ENCODE data around the gene AHNAK2.

AHNAK2 gene

DNA sequence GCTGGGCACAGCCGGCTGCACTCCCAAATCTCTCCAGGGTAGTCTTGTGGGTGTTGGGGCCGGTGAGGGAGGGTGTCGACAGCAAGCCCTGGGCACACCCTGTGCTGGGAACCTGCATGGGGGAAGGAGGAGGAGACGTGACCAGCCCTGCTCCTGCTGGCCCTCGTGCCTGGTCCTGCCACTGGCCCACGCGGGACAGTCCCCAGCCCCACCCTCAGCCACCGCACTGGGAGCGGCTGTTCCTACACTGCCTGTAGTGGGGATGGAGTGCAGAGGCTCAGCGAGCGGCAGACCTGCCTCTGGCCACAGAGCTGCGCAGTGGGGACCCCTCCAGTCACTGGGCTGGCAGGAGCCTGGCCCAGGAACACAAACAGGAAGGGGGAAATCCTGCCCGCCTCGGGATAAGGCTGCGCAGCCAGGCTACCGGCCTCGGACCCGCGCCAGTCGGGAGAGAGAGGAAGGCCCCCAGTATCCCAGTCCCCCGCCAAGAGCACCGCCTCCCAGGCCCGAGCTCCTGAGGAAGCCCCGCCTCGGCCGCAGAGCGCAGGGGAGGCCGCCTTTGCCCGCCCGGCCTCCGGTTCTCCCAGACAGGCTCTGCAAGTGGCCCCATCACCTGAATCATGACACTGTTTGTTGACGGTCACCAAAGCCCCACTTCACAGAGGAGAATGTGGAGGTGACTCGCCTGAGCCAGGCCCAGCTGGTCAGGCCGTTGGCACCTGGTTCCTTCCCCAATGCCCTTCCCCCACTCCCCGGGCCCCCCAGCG is 10.6 kb downstream of the AHNAK2 start:
- TF ChIP-seq, protein P1, sequence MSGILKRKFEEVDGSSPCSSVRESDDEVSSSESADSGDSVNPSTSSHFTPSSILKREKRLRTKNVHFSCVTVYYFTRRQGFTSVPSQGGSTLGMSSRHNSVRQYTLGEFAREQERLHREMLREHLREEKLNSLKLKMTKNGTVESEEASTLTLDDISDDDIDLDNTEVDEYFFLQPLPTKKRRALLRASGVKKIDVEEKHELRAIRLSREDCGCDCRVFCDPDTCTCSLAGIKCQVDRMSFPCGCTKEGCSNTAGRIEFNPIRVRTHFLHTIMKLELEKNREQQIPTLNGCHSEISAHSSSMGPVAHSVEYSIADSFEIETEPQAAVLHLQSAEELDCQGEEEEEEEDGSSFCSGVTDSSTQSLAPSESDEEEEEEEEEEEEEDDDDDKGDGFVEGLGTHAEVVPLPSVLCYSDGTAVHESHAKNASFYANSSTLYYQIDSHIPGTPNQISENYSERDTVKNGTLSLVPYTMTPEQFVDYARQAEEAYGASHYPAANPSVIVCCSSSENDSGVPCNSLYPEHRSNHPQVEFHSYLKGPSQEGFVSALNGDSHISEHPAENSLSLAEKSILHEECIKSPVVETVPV (CRISPR knock-in tag; IDR thresholded peaks at IDR 0.05), result no peak
- TF ChIP-seq ZNF70 (CRISPR knock-in tag; IDR thresholded peaks at IDR 0.05) (no peak), RARB (CRISPR knock-in tag; IDR thresholded peaks at IDR 0.05) (no peak), ZNF565 (CRISPR knock-in tag; conservative IDR thresholded peaks at IDR 0.05; ENCODE audit: low read depth) (no peak), ZFP30 (CRISPR knock-in tag; IDR thresholded peaks at IDR 0.05) (no peak), PPARA (CRISPR knock-in tag; IDR thresholded peaks at IDR 0.05; ENCODE audit: borderline replicate concordance) (no peak), ARNTL (CRISPR knock-in tag; IDR thresholded peaks at IDR 0.05; ENCODE audit: borderline replicate concordance, low read depth) (no peak)
- TF ChIP-seq, protein P2, sequence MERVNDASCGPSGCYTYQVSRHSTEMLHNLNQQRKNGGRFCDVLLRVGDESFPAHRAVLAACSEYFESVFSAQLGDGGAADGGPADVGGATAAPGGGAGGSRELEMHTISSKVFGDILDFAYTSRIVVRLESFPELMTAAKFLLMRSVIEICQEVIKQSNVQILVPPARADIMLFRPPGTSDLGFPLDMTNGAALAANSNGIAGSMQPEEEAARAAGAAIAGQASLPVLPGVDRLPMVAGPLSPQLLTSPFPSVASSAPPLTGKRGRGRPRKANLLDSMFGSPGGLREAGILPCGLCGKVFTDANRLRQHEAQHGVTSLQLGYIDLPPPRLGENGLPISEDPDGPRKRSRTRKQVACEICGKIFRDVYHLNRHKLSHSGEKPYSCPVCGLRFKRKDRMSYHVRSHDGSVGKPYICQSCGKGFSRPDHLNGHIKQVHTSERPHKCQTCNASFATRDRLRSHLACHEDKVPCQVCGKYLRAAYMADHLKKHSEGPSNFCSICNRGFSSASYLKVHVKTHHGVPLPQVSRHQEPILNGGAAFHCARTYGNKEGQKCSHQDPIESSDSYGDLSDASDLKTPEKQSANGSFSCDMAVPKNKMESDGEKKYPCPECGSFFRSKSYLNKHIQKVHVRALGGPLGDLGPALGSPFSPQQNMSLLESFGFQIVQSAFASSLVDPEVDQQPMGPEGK (CRISPR knock-in tag; IDR thresholded peaks at IDR 0.05; ENCODE audit: borderline replicate concordance), result no peak
- ATAC-seq, result no peak

DNA sequence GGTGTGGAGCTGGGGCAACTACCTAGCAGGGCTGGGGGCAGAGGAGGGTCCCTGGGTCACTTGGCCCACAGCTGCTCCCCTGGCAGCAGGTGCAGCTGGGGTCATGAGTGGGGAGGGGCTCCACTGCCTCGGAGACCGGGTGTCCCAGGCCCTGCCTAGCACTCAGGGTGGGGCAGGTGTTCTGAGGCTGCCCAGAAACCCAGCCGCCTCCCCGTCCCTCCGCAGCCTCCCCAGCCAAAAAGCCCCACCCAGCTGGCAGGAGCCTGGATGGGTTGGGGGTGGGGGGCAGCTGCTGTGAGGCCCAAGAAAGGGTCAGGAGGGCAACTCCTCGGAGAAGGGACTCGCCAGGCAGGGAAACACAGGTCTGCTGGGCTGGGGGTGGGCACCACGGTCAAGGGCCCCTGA is 11.2 kb downstream of the AHNAK2 start:
- ATAC-seq, result no peak
- TF ChIP-seq, protein P3, sequence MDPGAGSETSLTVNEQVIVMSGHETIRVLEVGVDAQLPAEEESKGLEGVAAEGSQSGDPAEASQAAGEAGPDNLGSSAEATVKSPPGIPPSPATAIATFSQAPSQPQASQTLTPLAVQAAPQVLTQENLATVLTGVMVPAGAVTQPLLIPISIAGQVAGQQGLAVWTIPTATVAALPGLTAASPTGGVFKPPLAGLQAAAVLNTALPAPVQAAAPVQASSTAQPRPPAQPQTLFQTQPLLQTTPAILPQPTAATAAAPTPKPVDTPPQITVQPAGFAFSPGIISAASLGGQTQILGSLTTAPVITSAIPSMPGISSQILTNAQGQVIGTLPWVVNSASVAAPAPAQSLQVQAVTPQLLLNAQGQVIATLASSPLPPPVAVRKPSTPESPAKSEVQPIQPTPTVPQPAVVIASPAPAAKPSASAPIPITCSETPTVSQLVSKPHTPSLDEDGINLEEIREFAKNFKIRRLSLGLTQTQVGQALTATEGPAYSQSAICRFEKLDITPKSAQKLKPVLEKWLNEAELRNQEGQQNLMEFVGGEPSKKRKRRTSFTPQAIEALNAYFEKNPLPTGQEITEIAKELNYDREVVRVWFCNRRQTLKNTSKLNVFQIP (CRISPR knock-in tag; IDR thresholded peaks at IDR 0.05; ENCODE audit: borderline replicate concordance, low read depth), result no peak
- TF ChIP-seq ZC3H10 (CRISPR knock-in tag; IDR thresholded peaks at IDR 0.05), result no peak
- TF ChIP-seq BACH2 (CRISPR knock-in tag; IDR thresholded peaks at IDR 0.05; ENCODE audit: borderline replicate concordance), result no peak
- TF ChIP-seq TCF4 (CRISPR knock-in tag; IDR thresholded peaks at IDR 0.05; ENCODE audit: borderline replicate concordance), result no peak
- no peak for TF ChIP-seq ZNF8 (CRISPR knock-in tag; IDR thresholded peaks at IDR 0.05)
- no peak for TF ChIP-seq ZFP30 (CRISPR knock-in tag; IDR thresholded peaks at IDR 0.05)
- TF ChIP-seq GLIS3 (CRISPR knock-in tag; IDR thresholded peaks at IDR 0.05), result no peak
- TF ChIP-seq, protein P4, sequence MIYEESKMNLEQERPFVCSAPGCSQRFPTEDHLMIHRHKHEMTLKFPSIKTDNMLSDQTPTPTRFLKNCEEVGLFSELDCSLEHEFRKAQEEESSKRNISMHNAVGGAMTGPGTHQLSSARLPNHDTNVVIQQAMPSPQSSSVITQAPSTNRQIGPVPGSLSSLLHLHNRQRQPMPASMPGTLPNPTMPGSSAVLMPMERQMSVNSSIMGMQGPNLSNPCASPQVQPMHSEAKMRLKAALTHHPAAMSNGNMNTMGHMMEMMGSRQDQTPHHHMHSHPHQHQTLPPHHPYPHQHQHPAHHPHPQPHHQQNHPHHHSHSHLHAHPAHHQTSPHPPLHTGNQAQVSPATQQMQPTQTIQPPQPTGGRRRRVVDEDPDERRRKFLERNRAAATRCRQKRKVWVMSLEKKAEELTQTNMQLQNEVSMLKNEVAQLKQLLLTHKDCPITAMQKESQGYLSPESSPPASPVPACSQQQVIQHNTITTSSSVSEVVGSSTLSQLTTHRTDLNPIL (CRISPR knock-in tag; IDR thresholded peaks at IDR 0.05; ENCODE audit: low read depth), result no peak
- no peak for TF ChIP-seq TOX (CRISPR knock-in tag; IDR thresholded peaks at IDR 0.05; ENCODE audit: borderline replicate concordance)

DNA sequence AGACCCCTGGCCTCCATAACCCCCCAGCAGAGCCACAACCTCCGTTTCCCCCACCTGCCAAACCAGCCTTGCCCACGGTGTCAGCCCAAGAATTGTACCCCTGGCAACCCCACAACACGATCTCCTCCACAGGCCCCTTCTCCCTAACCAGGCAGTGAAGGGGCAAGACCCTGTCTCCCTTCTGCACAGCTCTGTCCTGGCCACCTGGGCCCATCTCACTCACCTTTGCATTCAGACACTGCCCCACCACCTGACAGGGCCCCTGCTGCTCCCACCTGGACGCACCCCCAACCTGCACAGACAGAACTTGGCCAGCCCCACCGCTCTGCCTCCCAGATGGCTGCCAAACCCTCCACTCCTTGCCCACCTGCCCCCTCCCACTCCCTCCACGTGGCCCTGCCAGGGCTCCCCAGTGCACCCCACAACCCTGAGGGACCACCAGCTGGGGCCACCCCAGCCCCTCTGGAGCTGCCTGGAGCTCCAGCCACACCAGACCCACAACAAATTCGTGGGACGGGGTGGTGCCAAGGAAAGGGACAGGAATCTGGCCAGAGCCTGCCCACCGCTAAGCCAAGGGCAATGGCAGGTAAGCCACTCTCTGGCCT is 11.8 kb downstream of the AHNAK2 start:
- ATAC-seq, result no peak
- TF ChIP-seq, protein P4 (CRISPR knock-in tag; IDR thresholded peaks at IDR 0.05; ENCODE audit: low read depth), result no peak
- TF ChIP-seq, protein P1 (CRISPR knock-in tag; IDR thresholded peaks at IDR 0.05), result no peak
- TF ChIP-seq ESRRG (CRISPR knock-in tag; IDR thresholded peaks at IDR 0.05) (no peak), OSR1 (CRISPR knock-in tag; IDR thresholded peaks at IDR 0.05) (no peak), PPARA (CRISPR knock-in tag; IDR thresholded peaks at IDR 0.05; ENCODE audit: borderline replicate concordance) (no peak), ZC3H10 (CRISPR knock-in tag; IDR thresholded peaks at IDR 0.05) (no peak), ZNF8 (CRISPR knock-in tag; IDR thresholded peaks at IDR 0.05) (no peak), TOX (CRISPR knock-in tag; IDR thresholded peaks at IDR 0.05; ENCODE audit: borderline replicate concordance) (no peak), RARB (CRISPR knock-in tag; IDR thresholded peaks at IDR 0.05) (no peak), ZFP30 (CRISPR knock-in tag; IDR thresholded peaks at IDR 0.05) (no peak), ZNF565 (CRISPR knock-in tag; conservative IDR thresholded peaks at IDR 0.05; ENCODE audit: low read depth) (no peak), ZFP3 (CRISPR knock-in tag; IDR thresholded peaks at IDR 0.05) (no peak), ARNTL (CRISPR knock-in tag; IDR thresholded peaks at IDR 0.05; ENCODE audit: borderline replicate concordance, low read depth) (no peak)

Measured in SK-N-SH treated with all-trans-retinoic acid at 6 μM for 48 hours (cell line).